GM19193 (cell line): Measurements from ENCODE around the gene ECEL1.

ENCODE experiments used
- POLR2A ChIP-seq: IDR thresholded peaks from 4 replicates; pipeline ENCODE4 v1.6.1; 2011; ENCODE audit not compliant: insufficient read depth, insufficient read length; ENCODE audit errors: extremely low read depth

ECEL1 gene

GRCh38 chr2:232455426-232456255 lies 32.0 kb downstream of the ECEL1 start, which contains the start of gene ALPI:
TSS of gene ALPI (plus strand) at chr2:232456153. CDS start at chr2:232456200, 47 bp downstream.
- TF ChIP-seq POLR2A = no peak

- TF ChIP-seq POLR2A = no peak
These were observed 33.0 kb downstream of the ECEL1 start for GRCh38 chr2:232454630-232455029.

GRCh38 chr2:232449964-232450363 lies 37.7 kb downstream of the ECEL1 start:
- TF ChIP-seq POLR2A = no peak

GRCh38 chr2:232448304-232448690 lies 39.3 kb downstream of the ECEL1 start:
- TF ChIP-seq POLR2A = no peak

GRCh38 chr2:232447638-232448303 lies 39.9 kb downstream of the ECEL1 start:
- no peak for TF ChIP-seq POLR2A

- TF ChIP-seq POLR2A = no peak
These were observed 40.5 kb downstream of the ECEL1 start for GRCh38 chr2:232447091-232447620.

- no peak for TF ChIP-seq POLR2A
These were observed 43.1 kb downstream of the ECEL1 start for GRCh38 chr2:232444409-232445148.

GRCh38 chr2:232441147-232441651 lies 46.4 kb downstream of the ECEL1 start:
- TF ChIP-seq POLR2A = no peak

GRCh38 chr2:232439758-232440135 lies 47.9 kb downstream of the ECEL1 start:
- TF ChIP-seq POLR2A = no peak

GRCh38 chr2:232438951-232439757 lies 48.5 kb downstream of the ECEL1 start:
- no peak for TF ChIP-seq POLR2A

GRCh38 chr2:232438091-232438490 lies 49.5 kb downstream of the ECEL1 start:
- TF ChIP-seq POLR2A = no peak

GRCh38 chr2:232437195-232437571 lies 50.5 kb downstream of the ECEL1 start:
- no peak for TF ChIP-seq POLR2A

- TF ChIP-seq POLR2A = no peak
These were observed 51.0 kb downstream of the ECEL1 start for GRCh38 chr2:232436381-232437194.
